DND-41 (cell line): Measurements from ENCODE around the gene ARHGAP18.

Experiments used
- ATAC-seq: fragments of 200-7000 bp; cut with Tn5 transposase; 3 replicates; pipeline ENCODE4 v1.9.1; 2021; ENCODE audit warnings: low read depth; ENCODE audit not compliant: insufficient read depth
- DNase-seq: peaks from one replicate; pipeline ENCODE4 v3.0.0-alpha.2; 2020
- H2AFZ ChIP-seq: 2 replicates; pipeline ENCODE4 v1.6.0; 2012; ENCODE audit warnings: low read depth, low read length
- H3K27ac ChIP-seq: 2 replicates; pipeline ENCODE4 v1.5.1; 2012; ENCODE audit warnings: low read length, inconsistent platforms
- H3K27me3 ChIP-seq: fragments of 200-600 bp; sonication (generic); 2 replicates; pipeline ENCODE4 v1.6.0; 2012; ENCODE audit warnings: low read length, mild to moderate bottlenecking, inconsistent platforms; ENCODE audit not compliant: insufficient read depth, poor library complexity
- H3K36me3 ChIP-seq: 2 replicates; pipeline ENCODE4 v1.5.1; 2012; ENCODE audit warnings: low read length, inconsistent platforms; ENCODE audit not compliant: insufficient read depth
- H3K4me1 ChIP-seq: 2 replicates; pipeline ENCODE4 v1.5.1; 2012; ENCODE audit warnings: mild to moderate bottlenecking, low read length; ENCODE audit not compliant: insufficient read depth
- H3K4me2 ChIP-seq: 2 replicates; pipeline ENCODE4 v1.6.0; 2012; ENCODE audit warnings: mild to moderate bottlenecking, moderate library complexity, low read length, inconsistent platforms; ENCODE audit not compliant: insufficient read depth
- H3K4me3 ChIP-seq, 2 experiments: fragments of 200-600 bp in 1 of 2; shearing (Covaris generic) in 1 of 2; 2 replicates each; pipeline ENCODE4 v1.5.1; 2012 to 2016; ENCODE audit warnings: inconsistent platforms in 2 of 2, low read length in 2 of 2, mild to moderate bottlenecking in 2 of 2, low read depth in 1 of 2, moderate library complexity in 1 of 2
- H3K79me2 ChIP-seq: 2 replicates; pipeline ENCODE4 v1.6.0; 2012; ENCODE audit warnings: low read length, inconsistent platforms; ENCODE audit not compliant: insufficient read depth
- H3K9ac ChIP-seq: 2 replicates; pipeline ENCODE4 v1.6.0; 2012; ENCODE audit warnings: low read depth, mild to moderate bottlenecking, inconsistent platforms, low read length, moderate library complexity
- H3K9me3 ChIP-seq: 2 replicates; pipeline ENCODE4 v1.5.1; 2012; ENCODE audit warnings: low read length, moderate library complexity, mild to moderate bottlenecking, inconsistent platforms; ENCODE audit not compliant: insufficient read depth, severe bottlenecking
- H4K20me1 ChIP-seq: 2 replicates; pipeline ENCODE4 v1.6.0; 2012; ENCODE audit warnings: low read length; ENCODE audit not compliant: insufficient read depth
- CTCF ChIP-seq: IDR thresholded peaks from 2 replicates; pipeline ENCODE4 v1.5.1; 2012; ENCODE audit warnings: borderline replicate concordance, low read length, moderate library complexity, mild to moderate bottlenecking; ENCODE audit not compliant: poor library complexity, severe bottlenecking; ENCODE audit errors: extremely low read depth
- EZH2 ChIP-seq: IDR thresholded peaks from 3 replicates; pipeline ENCODE4 v1.6.1; 2012; ENCODE audit warnings: borderline replicate concordance, low read depth, mild to moderate bottlenecking, moderate library complexity, low read length, inconsistent platforms; ENCODE audit not compliant: severe bottlenecking

ARHGAP18 gene

DNA sequence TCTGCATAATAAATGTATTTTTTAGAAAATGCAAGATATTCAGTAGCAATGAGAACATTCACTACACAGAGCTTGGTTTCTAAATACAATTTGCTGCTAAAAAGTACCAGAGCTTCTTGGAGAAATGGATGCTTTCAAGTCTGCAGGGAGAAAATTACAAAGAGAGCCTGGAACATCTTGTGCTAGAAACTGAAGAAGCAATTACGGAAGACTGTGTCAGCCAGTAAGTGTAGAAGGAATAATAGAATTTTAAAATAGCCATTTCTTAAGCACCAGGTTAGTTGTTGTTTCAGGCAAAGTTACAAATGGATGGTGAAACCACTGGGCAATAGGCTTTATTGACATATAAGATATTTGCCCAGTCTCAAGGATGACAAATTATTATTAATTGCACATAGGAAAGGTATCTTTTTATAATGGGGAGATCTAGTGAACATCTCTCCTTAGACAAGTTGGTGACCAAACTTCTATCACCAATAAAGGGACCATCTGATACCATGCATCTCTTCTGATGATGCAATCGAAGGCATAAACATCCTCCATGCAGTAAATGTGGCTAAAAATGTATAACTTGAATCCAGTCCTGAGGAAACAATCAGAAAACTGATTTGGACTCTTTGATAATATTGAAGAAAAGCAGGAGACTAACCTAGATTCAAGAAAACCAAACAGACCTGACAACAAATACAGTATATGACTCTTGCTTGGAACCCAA, 81.7 kb downstream of the ARHGAP18 start:
- H3K9me3 ChIP-seq = no peaks in the 10 kb centered on the region
- no peak overlapping the region for H3K9ac ChIP-seq
- no peak for TF ChIP-seq CTCF
- no peak for TF ChIP-seq EZH2

DNA sequence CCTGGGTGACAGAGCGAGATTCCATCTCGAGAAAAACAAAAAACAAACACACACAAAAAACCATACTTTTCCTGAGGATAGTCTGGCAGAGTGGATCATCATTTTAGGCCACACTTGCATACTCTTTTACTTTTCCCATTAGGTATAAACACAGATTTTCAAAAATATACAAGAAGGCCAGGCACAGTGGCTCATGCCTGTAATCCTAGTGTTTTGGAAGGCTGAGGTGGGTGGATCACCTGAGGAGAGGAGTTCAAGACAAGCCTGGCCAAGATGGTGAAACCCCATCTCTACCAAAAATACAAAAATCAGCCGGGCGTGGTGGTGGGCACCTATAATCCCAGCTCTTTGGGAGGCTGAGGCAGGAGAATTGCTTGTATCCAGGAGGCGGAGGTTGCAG, 85.5 kb downstream of the ARHGAP18 start:
- no peak overlapping the region for H3K4me2 ChIP-seq
- ATAC-seq = no peak
- no peaks in the 10 kb centered on the region for H4K20me1 ChIP-seq
- no peak overlapping the region for H3K4me3 ChIP-seq
- no peaks in the 10 kb centered on the region for H3K79me2 ChIP-seq
- no peaks in the 10 kb centered on the region for H3K4me1 ChIP-seq
- H3K9ac ChIP-seq = no peak overlapping the region
- no peaks in the 10 kb centered on the region for H3K36me3 ChIP-seq
- no peak for DNase-seq
- H3K9me3 ChIP-seq = no peaks in the 10 kb centered on the region
- no peak overlapping the region for H3K27ac ChIP-seq
- no peak overlapping the region for H2AFZ ChIP-seq
- TF ChIP-seq CTCF (no peak), EZH2 (no peak)
- no peaks in the 10 kb centered on the region for H3K27me3 ChIP-seq

More for the DNA sequence above, 81.7 kb downstream of the ARHGAP18 start:
- no peaks in the 10 kb centered on the region for H4K20me1 ChIP-seq
- H3K36me3 ChIP-seq = no peaks in the 10 kb centered on the region
- no peak for DNase-seq
- H3K79me2 ChIP-seq = no peaks in the 10 kb centered on the region
- no peaks in the 10 kb centered on the region for H3K4me1 ChIP-seq
- no peaks in the 10 kb centered on the region for H3K27me3 ChIP-seq
- H3K4me3 ChIP-seq = no peak overlapping the region
- no peak for ATAC-seq
- no peak overlapping the region for H2AFZ ChIP-seq
- no peak overlapping the region for H3K4me2 ChIP-seq
- H3K27ac ChIP-seq = no peak overlapping the region

GRCh38 chr6:129623008-129623732, 86.8 kb downstream of the ARHGAP18 start:
- Histone ChIP-seq H3K9me3 (no peaks in the 10 kb centered on the region), H4K20me1 (no peaks in the 10 kb centered on the region), H3K4me3 (no peak overlapping the region), H3K79me2 (no peaks in the 10 kb centered on the region), H3K27me3 (no peaks in the 10 kb centered on the region), H3K27ac (no peak overlapping the region), H3K4me2 (no peak overlapping the region), H2AFZ (no peak overlapping the region), H3K9ac (no peak overlapping the region), H3K4me1 (no peaks in the 10 kb centered on the region), H3K36me3 (no peaks in the 10 kb centered on the region)
- DNase-seq (no peak), ATAC-seq (no peak)
- TF ChIP-seq EZH2 (no peak), CTCF (no peak)
